ENCODE measurements around the gene NAV3. TPM values are rescaled to one million over a fixed set of nuclear protein-coding genes. Genes with fewer than 3 reads are reported as not detected.

The NAV3 gene
- total RNA-seq, 1 experiment from 2014 or later, result 6.8 TPM

GRCh38 chr12:78194448-78194847 lies 363.8 kb downstream of the NAV3 start:
- DNase-seq (peak; percentile 82), ATAC-seq (peak; percentile 85)
- H2AFZ ChIP-seq (ENCODE audit: low read length), result no peak overlapping the region
- peaks cover 5% of the 10 kb centered on the region for H3F3A ChIP-seq (ENCODE audit: low read length, unreplicated experiment)
- no peaks in the 10 kb centered on the region for H3K9me3 ChIP-seq (ENCODE audit: low read length)
- H3K4me1 ChIP-seq (ENCODE audit: insufficient read depth, low read length), result peaks cover 40% of the 10 kb centered on the region
- H3K4me2 ChIP-seq (ENCODE audit: low read length), result peak overlapping the region; percentile 54
- H3K27ac ChIP-seq (ENCODE audit: low read length), result peak overlapping the region; percentile 52
- ChIA-PET CTCF (no interaction called here), POLR2A (ENCODE audit: unreplicated experiment) (no interaction called here)
- TF ChIP-seq EZH2 (IDR thresholded peaks at IDR 0.05; ENCODE audit: low read length, unreplicated experiment) (no peak), EZH2phosphoT487 (IDR thresholded peaks at IDR 0.05; ENCODE audit: borderline replicate concordance, low read length) (no peak), CTCF (conservative IDR thresholded peaks at IDR 0.05; ENCODE audit: low read depth, low read length) (no peak)
- H4K20me1 ChIP-seq (ENCODE audit: low read length), result no peaks in the 10 kb centered on the region
- H3K9ac ChIP-seq (ENCODE audit: low read length), result no peak overlapping the region
- H3K36me3 ChIP-seq (ENCODE audit: low read depth, low read length), result no peaks in the 10 kb centered on the region
- H3K79me2 ChIP-seq (ENCODE audit: low read length), result no peaks in the 10 kb centered on the region
- BruUV-seq (replicated peaks), result no TSS peak
- intact Hi-C loops (cut with micrococcal nuclease), result loop anchor here (2.0 kb wide), 1 partner anchor 16 kb away; no protein-coding TSS in a partner anchor
- H3K27me3 ChIP-seq (ENCODE audit: low read length), result no peaks in the 10 kb centered on the region
- no peak overlapping the region for H3K4me3 ChIP-seq (ENCODE audit: low read length)
- no peaks in the 10 kb centered on the region for H3K9me2 ChIP-seq (replicated peaks; ENCODE audit: low read length)

- no peak overlapping the region for H2AFZ ChIP-seq (ENCODE audit: low read length)
- H3K27me3 ChIP-seq (ENCODE audit: low read length), result no peaks in the 10 kb centered on the region
- no peaks in the 10 kb centered on the region for H4K20me1 ChIP-seq (ENCODE audit: low read length)
- no peak overlapping the region for H3K4me2 ChIP-seq (ENCODE audit: low read length)
- ChIA-PET POLR2A (ENCODE audit: unreplicated experiment) (no interaction called here), CTCF (no interaction called here)
- no TSS peak for BruUV-seq (replicated peaks)
- no peaks in the 10 kb centered on the region for H3K9me3 ChIP-seq (ENCODE audit: low read length)
- no peak overlapping the region for H3K9ac ChIP-seq (ENCODE audit: low read length)
- ATAC-seq (no peak), DNase-seq (no peak)
- no peaks in the 10 kb centered on the region for H3K79me2 ChIP-seq (ENCODE audit: low read length)
- no peak overlapping the region for H3K27ac ChIP-seq (ENCODE audit: low read length)
- H3K9me2 ChIP-seq (replicated peaks; ENCODE audit: low read length), result no peaks in the 10 kb centered on the region
- H3K4me3 ChIP-seq (ENCODE audit: low read length), result no peak overlapping the region
- TF ChIP-seq EZH2 (IDR thresholded peaks at IDR 0.05; ENCODE audit: low read length, unreplicated experiment) (no peak), CTCF (conservative IDR thresholded peaks at IDR 0.05; ENCODE audit: low read depth, low read length) (no peak), EZH2phosphoT487 (IDR thresholded peaks at IDR 0.05; ENCODE audit: borderline replicate concordance, low read length) (no peak)
- no peaks in the 10 kb centered on the region for H3K36me3 ChIP-seq (ENCODE audit: low read depth, low read length)
- peaks cover 15% of the 10 kb centered on the region for H3K4me1 ChIP-seq (ENCODE audit: insufficient read depth, low read length)
- H3F3A ChIP-seq (ENCODE audit: low read length, unreplicated experiment), result peaks cover 5% of the 10 kb centered on the region
- intact Hi-C loops (cut with micrococcal nuclease), result no loop called here
Observed at GRCh38 chr12:78198896-78199295, 368.2 kb downstream of the NAV3 start.

- Histone ChIP-seq H3F3A (ENCODE audit: low read length, unreplicated experiment) (peaks cover 1% of the 10 kb centered on the region), H2AFZ (ENCODE audit: low read length) (no peak overlapping the region), H3K27ac (ENCODE audit: low read length) (no peak overlapping the region), H3K9me3 (ENCODE audit: low read length) (no peaks in the 10 kb centered on the region), H3K4me2 (ENCODE audit: low read length) (no peak overlapping the region), H3K9me2 (replicated peaks; ENCODE audit: low read length) (no peaks in the 10 kb centered on the region), H4K20me1 (ENCODE audit: low read length) (no peaks in the 10 kb centered on the region), H3K4me3 (ENCODE audit: low read length) (no peak overlapping the region), H3K27me3 (ENCODE audit: low read length) (no peaks in the 10 kb centered on the region), H3K79me2 (ENCODE audit: low read length) (no peaks in the 10 kb centered on the region), H3K9ac (ENCODE audit: low read length) (no peak overlapping the region), H3K36me3 (ENCODE audit: low read depth, low read length) (no peaks in the 10 kb centered on the region), H3K4me1 (ENCODE audit: insufficient read depth, low read length) (peaks cover 5% of the 10 kb centered on the region)
- no peak for DNase-seq
- ATAC-seq, result no peak
- intact Hi-C loops (cut with micrococcal nuclease), result no loop called here
- no peak for TF ChIP-seq EZH2 (IDR thresholded peaks at IDR 0.05; ENCODE audit: low read length, unreplicated experiment)
- TF ChIP-seq CTCF (conservative IDR thresholded peaks at IDR 0.05; ENCODE audit: low read depth, low read length), result no peak
- ChIA-PET CTCF (no interaction called here), POLR2A (ENCODE audit: unreplicated experiment) (no interaction called here)
- BruUV-seq (replicated peaks), result no TSS peak
Observed at GRCh38 chr12:78199926-78200325, 369.2 kb downstream of the NAV3 start.

Data from PC-3 (cell line).